ENCODE data around the gene SPDEF. TPM values are rescaled to one million over a fixed set of nuclear protein-coding genes. Genes with fewer than 3 reads are reported as not detected.

SPDEF gene
- total RNA-seq, 1 donor from 2014 or later, result not detected

- no peak overlapping the region for H3K4me3 ChIP-seq (ENCODE audit: low read depth, low read length)
- no peak for TF ChIP-seq CTCF (IDR thresholded peaks at IDR 0.05; ENCODE audit: insufficient read depth, low read length, poor library complexity, severe bottlenecking)
- no peak for DNase-seq (ENCODE audit: low read depth)
- H3K36me3 ChIP-seq (ENCODE audit: control insufficient read depth, insufficient read depth, low read length), result no peaks in the 10 kb centered on the region
- no peaks in the 10 kb centered on the region for H3K27me3 ChIP-seq (ENCODE audit: control insufficient read depth, insufficient read depth, low read length)
Observed at GRCh38 chr6:34535199-34535598, 20.9 kb downstream of the SPDEF start.

GRCh38 chr6:34534656-34535055 lies 21.5 kb downstream of the SPDEF start:
- Histone ChIP-seq H3K4me3 (ENCODE audit: low read depth, low read length) (no peak overlapping the region), H3K36me3 (ENCODE audit: control insufficient read depth, insufficient read depth, low read length) (no peaks in the 10 kb centered on the region), H3K27me3 (ENCODE audit: control insufficient read depth, insufficient read depth, low read length) (peaks cover 2% of the 10 kb centered on the region)
- no peak for DNase-seq (ENCODE audit: low read depth)
- TF ChIP-seq CTCF (IDR thresholded peaks at IDR 0.05; ENCODE audit: insufficient read depth, low read length, poor library complexity, severe bottlenecking), result no peak

GRCh38 chr6:34534146-34534545 lies 22.0 kb downstream of the SPDEF start:
- no peak for TF ChIP-seq CTCF (IDR thresholded peaks at IDR 0.05; ENCODE audit: insufficient read depth, low read length, poor library complexity, severe bottlenecking)
- Histone ChIP-seq H3K4me3 (ENCODE audit: low read depth, low read length) (no peak overlapping the region), H3K36me3 (ENCODE audit: control insufficient read depth, insufficient read depth, low read length) (no peaks in the 10 kb centered on the region), H3K27me3 (ENCODE audit: control insufficient read depth, insufficient read depth, low read length) (peaks cover 5% of the 10 kb centered on the region)
- DNase-seq (ENCODE audit: low read depth), result no peak

- H3K36me3 ChIP-seq (ENCODE audit: control insufficient read depth, insufficient read depth, low read length), result no peaks in the 10 kb centered on the region
- no peak for DNase-seq (ENCODE audit: low read depth)
- no peak for TF ChIP-seq CTCF (IDR thresholded peaks at IDR 0.05; ENCODE audit: insufficient read depth, low read length, poor library complexity, severe bottlenecking)
- peak overlapping the region; percentile 23 for H3K4me3 ChIP-seq (ENCODE audit: low read depth, low read length)
- peaks cover 5% of the 10 kb centered on the region for H3K27me3 ChIP-seq (ENCODE audit: control insufficient read depth, insufficient read depth, low read length)
Observed at GRCh38 chr6:34532230-34532629, 23.9 kb downstream of the SPDEF start.

GRCh38 chr6:34531580-34532201 lies 24.4 kb downstream of the SPDEF start:
- Histone ChIP-seq H3K4me3 (ENCODE audit: low read depth, low read length) (peak overlapping the region; percentile 28), H3K36me3 (ENCODE audit: control insufficient read depth, insufficient read depth, low read length) (no peaks in the 10 kb centered on the region), H3K27me3 (ENCODE audit: control insufficient read depth, insufficient read depth, low read length) (peaks cover 5% of the 10 kb centered on the region)
- no peak for TF ChIP-seq CTCF (IDR thresholded peaks at IDR 0.05; ENCODE audit: insufficient read depth, low read length, poor library complexity, severe bottlenecking)
- DNase-seq (ENCODE audit: low read depth), result peak; percentile 63

- H3K4me3 ChIP-seq (ENCODE audit: low read depth, low read length), result no peak overlapping the region
- TF ChIP-seq CTCF (IDR thresholded peaks at IDR 0.05; ENCODE audit: insufficient read depth, low read length, poor library complexity, severe bottlenecking), result no peak
- H3K36me3 ChIP-seq (ENCODE audit: control insufficient read depth, insufficient read depth, low read length), result no peaks in the 10 kb centered on the region
- no peak for DNase-seq (ENCODE audit: low read depth)
- H3K27me3 ChIP-seq (ENCODE audit: control insufficient read depth, insufficient read depth, low read length), result peaks cover 5% of the 10 kb centered on the region
Observed at GRCh38 chr6:34530753-34531365, 25.3 kb downstream of the SPDEF start.
